A673 (cell line): ENCODE data around the gene CETP. TPM values are rescaled to one million over a fixed set of nuclear protein-coding genes. Genes with fewer than 3 reads are reported as not detected.
"Not testable (repeated sequence)": the region's sequence is repeated elsewhere in the genome, so short reads cannot be mapped to it uniquely, and the experiment has no call there.

Source experiments
- BruUV-seq: library from RNA; stranded (reverse); fragments of 400-500 nt; replicated peaks from 2 replicates; lab custom pipeline; 2021; lab: Mats Ljungman, UMichigan
- CTCF ChIA-PET: fragments of 300-600 bp; sonication (Branson Sonifier 250); formaldehyde crosslinking; loops from one replicate; lab custom pipeline; 2022; ENCODE audit warnings: antibody characterized with exemption; lab: Charles Lee
- POLR2A ChIA-PET: fragments of 300-600 bp; sonication (Branson Sonifier 250); formaldehyde crosslinking; loops from one replicate; lab custom pipeline; 2022; ENCODE audit warnings: antibody characterized with exemption; ENCODE audit not compliant: low non-redundant PET; lab: Charles Lee
- DNase-seq: peaks from one replicate; pipeline ENCODE4 v3.0.0-alpha.2; 2015; ENCODE audit warnings: low spot score
- H3K27ac ChIP-seq: fragments of 200-600 bp; sonication (generic); 2 replicates; pipeline ENCODE4 v1.5.1; 2016; ENCODE audit warnings: mixed run types, low read depth, mild to moderate bottlenecking, mixed read lengths, antibody characterized with exemption, low read length; ENCODE audit not compliant: poor library complexity, severe bottlenecking
- H3K27me3 ChIP-seq: fragments of 200-600 bp; sonication (generic); replicated peaks from 2 replicates; pipeline ENCODE4 v1.6.1; 2017; ENCODE audit warnings: mixed run types, low read depth, mild to moderate bottlenecking, mixed read lengths, antibody characterized with exemption, low read length; ENCODE audit not compliant: insufficient read depth, poor library complexity
- H3K36me3 ChIP-seq: fragments of 200-600 bp; sonication (generic); 2 replicates; pipeline ENCODE4 v1.6.1; 2016; ENCODE audit warnings: mixed run types, mild to moderate bottlenecking, mixed read lengths, antibody characterized with exemption, low read length; ENCODE audit not compliant: insufficient read depth, poor library complexity, severe bottlenecking
- H3K4me1 ChIP-seq: fragments of 200-600 bp; sonication (generic); 2 replicates; pipeline ENCODE4 v1.6.1; 2017; ENCODE audit warnings: mixed run types, mild to moderate bottlenecking, mixed read lengths, antibody characterized with exemption, low read length; ENCODE audit not compliant: insufficient read depth, poor library complexity, severe bottlenecking
- H3K4me3 ChIP-seq: fragments of 200-600 bp; sonication (generic); 2 replicates; pipeline ENCODE4 v1.5.1; 2016; ENCODE audit warnings: low read depth, mixed run types, mild to moderate bottlenecking, mixed read lengths, low read length; ENCODE audit not compliant: poor library complexity, severe bottlenecking
- H3K9me3 ChIP-seq: fragments of 200-600 bp; sonication (generic); 2 replicates; pipeline ENCODE4 v1.6.1; 2016; ENCODE audit warnings: mixed run types, low read depth, mild to moderate bottlenecking, mixed read lengths, antibody characterized with exemption, low read length; ENCODE audit not compliant: poor library complexity, severe bottlenecking
- EZH2 ChIP-seq: fragments of 200-600 bp; sonication (generic); IDR thresholded peaks from 2 replicates; pipeline ENCODE4 v1.6.1; 2017; ENCODE audit warnings: borderline replicate concordance, low read depth, mild to moderate bottlenecking, mixed read lengths, antibody characterized with exemption, low read length; ENCODE audit not compliant: poor library complexity, severe bottlenecking
- intact Hi-C: fragments of 100-400 bp; cut with micrococcal nuclease; formaldehyde crosslinking; loops from one replicate; pipeline ENCODE4 v1.10.0; 2022; ENCODE audit not compliant: unreplicated experiment
- total RNA-seq: library from RNA; stranded (reverse); gene quantifications from 2 replicates; pipeline ENCODE4 v1.2.3, GENCODE V29; 2021
- TF ChIP-seq, protein P1 (sequence below): fragments of 300-800, 200-600 bp; sonication (generic); conservative IDR thresholded peaks from 2 replicates; pipeline ENCODE4 v1.5.1; 2017; ENCODE audit warnings: low read depth, mild to moderate bottlenecking, antibody characterized with exemption, low read length, moderate library complexity, mixed read lengths

Gene CETP
- total RNA-seq, 1 experiment from 2014 or later, result not detected

DNA sequence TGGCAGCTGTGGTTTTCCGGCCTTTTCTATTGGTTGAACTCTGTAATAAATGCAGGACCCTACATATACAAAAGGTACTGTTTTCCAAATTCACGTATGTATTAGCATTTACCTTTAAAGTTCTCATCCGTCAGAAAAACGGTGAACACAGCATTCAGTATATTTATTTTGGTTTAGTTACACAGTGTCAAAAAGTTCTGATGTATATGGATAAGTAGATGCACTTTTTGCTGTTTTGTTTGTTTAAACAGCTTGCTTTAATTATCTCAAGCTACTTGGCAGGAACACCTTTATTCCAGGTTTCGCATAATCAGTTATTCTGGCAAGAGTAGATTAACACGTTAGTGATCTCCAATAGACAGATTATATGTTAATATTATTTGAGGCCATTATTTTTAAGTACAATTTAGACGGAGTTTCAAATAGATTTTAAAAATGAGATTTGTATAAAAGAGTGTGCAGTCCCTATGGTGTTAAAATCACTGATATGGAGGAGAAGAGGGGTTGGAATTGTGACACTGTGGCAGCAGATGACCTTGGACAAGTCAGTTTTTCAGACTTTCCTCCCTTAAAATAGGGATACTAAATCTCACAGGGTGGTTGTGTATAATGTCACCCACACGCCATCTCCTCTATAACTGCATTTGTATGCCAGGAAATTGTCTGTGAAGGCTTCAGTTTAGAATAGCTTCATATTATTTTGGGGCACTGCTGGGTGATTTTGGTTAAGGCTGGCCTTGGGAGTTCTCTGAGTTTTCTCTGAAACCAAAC, 27.7 kb upstream of the CETP start:
- H3K27ac ChIP-seq, result peak overlapping the region; percentile 96
- TF ChIP-seq, protein P1, sequence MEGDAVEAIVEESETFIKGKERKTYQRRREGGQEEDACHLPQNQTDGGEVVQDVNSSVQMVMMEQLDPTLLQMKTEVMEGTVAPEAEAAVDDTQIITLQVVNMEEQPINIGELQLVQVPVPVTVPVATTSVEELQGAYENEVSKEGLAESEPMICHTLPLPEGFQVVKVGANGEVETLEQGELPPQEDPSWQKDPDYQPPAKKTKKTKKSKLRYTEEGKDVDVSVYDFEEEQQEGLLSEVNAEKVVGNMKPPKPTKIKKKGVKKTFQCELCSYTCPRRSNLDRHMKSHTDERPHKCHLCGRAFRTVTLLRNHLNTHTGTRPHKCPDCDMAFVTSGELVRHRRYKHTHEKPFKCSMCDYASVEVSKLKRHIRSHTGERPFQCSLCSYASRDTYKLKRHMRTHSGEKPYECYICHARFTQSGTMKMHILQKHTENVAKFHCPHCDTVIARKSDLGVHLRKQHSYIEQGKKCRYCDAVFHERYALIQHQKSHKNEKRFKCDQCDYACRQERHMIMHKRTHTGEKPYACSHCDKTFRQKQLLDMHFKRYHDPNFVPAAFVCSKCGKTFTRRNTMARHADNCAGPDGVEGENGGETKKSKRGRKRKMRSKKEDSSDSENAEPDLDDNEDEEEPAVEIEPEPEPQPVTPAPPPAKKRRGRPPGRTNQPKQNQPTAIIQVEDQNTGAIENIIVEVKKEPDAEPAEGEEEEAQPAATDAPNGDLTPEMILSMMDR, result no peak
- TF ChIP-seq EZH2, result no peak
- TSS peak; percentile 23 for BruUV-seq

DNA sequence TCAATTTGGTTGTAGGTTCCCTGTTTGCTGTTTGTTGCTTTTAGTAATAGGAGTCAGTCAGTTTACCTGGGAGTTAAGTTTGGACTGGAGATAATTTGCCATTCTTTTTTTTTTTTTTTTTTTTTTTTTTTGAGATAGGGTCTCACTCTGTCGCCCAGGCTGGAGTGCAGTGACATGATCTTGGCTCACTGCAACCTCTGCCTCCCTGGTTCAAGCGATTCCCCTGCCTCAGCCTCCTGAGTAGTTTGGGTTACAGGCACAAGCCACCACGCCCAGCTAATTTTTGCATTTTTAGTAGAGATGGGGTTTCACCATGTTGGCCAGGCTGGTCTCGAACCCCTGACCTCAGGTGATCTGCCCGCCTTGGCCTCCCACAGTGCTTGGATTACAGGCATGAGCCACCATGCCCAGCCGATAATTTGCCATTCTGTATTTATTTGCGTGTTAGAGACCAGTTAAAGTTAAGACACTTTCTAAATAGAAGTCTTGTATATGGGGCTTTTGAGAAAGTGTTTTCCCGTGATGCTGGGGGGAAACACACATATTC, 27.1 kb upstream of the CETP start:
- CTCF ChIA-PET, intact Hi-C loops, H3K27me3 ChIP-seq, BruUV-seq, DNase-seq, H3K9me3 ChIP-seq: not testable (repeated sequence)
- Histone ChIP-seq H3K36me3 (peaks cover 58% of the 10 kb centered on the region), H3K4me3 (peak overlapping the region; percentile 94), H3K27ac (peak overlapping the region; percentile 79), H3K4me1 (peaks cover 33% of the 10 kb centered on the region)
- POLR2A ChIA-PET, result interaction anchor here (0.6 to 0.7 kb wide), 4 partner anchors 17 to 247 kb away, joined by 3 to 27 read pairs (median 13); no protein-coding TSS in a partner anchor

More for the DNA sequence above, 27.7 kb upstream of the CETP start:
- intact Hi-C loops, result no loop called here
- no peaks in the 10 kb centered on the region for H3K27me3 ChIP-seq
- ChIA-PET POLR2A (interaction anchor here (0.6 to 0.7 kb wide), 3 partner anchors 18 to 159 kb away, joined by 3 to 27 read pairs (median 20); no protein-coding TSS in a partner anchor), CTCF (no interaction called here)
- peak overlapping the region; percentile 94 for H3K4me3 ChIP-seq
- H3K36me3 ChIP-seq, result peaks cover 51% of the 10 kb centered on the region
- H3K4me1 ChIP-seq, result peaks cover 33% of the 10 kb centered on the region
- H3K9me3 ChIP-seq, result no peaks in the 10 kb centered on the region
- no peak for DNase-seq

DNA sequence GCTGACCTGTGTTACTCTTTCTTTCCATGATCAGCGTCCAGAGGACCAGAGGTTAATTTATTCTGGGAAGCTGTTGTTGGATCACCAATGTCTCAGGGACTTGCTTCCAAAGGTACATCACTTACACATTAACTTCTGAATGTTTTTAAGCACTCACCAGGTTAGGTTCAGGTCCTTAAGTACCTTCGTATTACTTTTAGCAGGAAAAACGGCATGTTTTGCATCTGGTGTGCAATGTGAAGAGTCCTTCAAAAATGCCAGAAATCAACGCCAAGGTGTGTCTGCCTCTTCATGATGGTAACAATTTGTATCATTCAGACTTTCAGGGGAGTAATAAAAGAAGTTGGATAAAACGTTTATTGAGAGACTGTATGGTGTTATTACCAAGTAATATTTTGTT, 26.5 kb upstream of the CETP start:
- no peak for DNase-seq
- Histone ChIP-seq H3K27me3 (no peaks in the 10 kb centered on the region), H3K36me3 (peaks cover 63% of the 10 kb centered on the region), H3K4me3 (peak overlapping the region; percentile 94), H3K4me1 (peaks cover 33% of the 10 kb centered on the region), H3K27ac (peak overlapping the region; percentile 79), H3K9me3 (no peaks in the 10 kb centered on the region)
- no TSS peak for BruUV-seq
- ChIA-PET CTCF (no interaction called here), POLR2A (interaction anchor here (0.6 kb wide), 1 partner anchor 247 kb away, joined by 6 read pairs; no protein-coding TSS in a partner anchor)
- intact Hi-C loops, result no loop called here
- TF ChIP-seq, protein P1, result no peak
- TF ChIP-seq EZH2, result no peak
